IPS DF 6.9 (cell line): ENCODE results near the gene ZSCAN16.

ENCODE experiments used
- DNase-seq: peaks from one replicate; pipeline ENCODE4 v3.0.0-alpha.2; 2013; ENCODE audit warnings: low read depth, low spot score
- H3K27ac ChIP-seq: one replicate; pipeline ENCODE4 v1.5.1; 2013; ENCODE audit warnings: low read length, control low read depth
- H3K27me3 ChIP-seq: 2 replicates; pipeline ENCODE4 v1.6.1; 2013; ENCODE audit warnings: mild to moderate bottlenecking, low read length; ENCODE audit not compliant: control insufficient read depth, insufficient read depth
- H3K36me3 ChIP-seq: 2 replicates; pipeline ENCODE4 v1.6.1; 2013; ENCODE audit warnings: low read length; ENCODE audit not compliant: control insufficient read depth, insufficient read depth
- H3K4me1 ChIP-seq: 2 replicates; pipeline ENCODE4 v1.6.1; 2013; ENCODE audit warnings: low read length; ENCODE audit not compliant: control insufficient read depth, insufficient read depth
- H3K4me3 ChIP-seq: 2 replicates; pipeline ENCODE4 v1.5.1; 2013; ENCODE audit warnings: mild to moderate bottlenecking, low read length
- H3K9me3 ChIP-seq: 2 replicates; pipeline ENCODE4 v1.6.1; 2013; ENCODE audit warnings: low read length, inconsistent platforms; ENCODE audit not compliant: control insufficient read depth, insufficient read depth
- WGBS: extraction: QIAGEN DNeasy Blood & Tissue Kit; methylation state at CpG from one replicate; pipeline ENCODE4 v1.1.7; 2013; ENCODE audit warnings: mixed read lengths, missing lambda C conversion rate; ENCODE audit not compliant: insufficient read length, insufficient coverage; 5-methylcytosine and 5-hydroxymethylcytosine counted together

ZSCAN16 gene

GRCh38 chr6:28142446-28142845, 18.0 kb downstream of the ZSCAN16 start:
- no CpG with 5 or more reads among the region's 4 CpGs for WGBS
- H3K9me3 ChIP-seq, result no peaks in the 10 kb centered on the region
- no peak for DNase-seq
- H3K4me1 ChIP-seq, result no peaks in the 10 kb centered on the region; the same call in 1 of the 2 replicates
- H3K27me3 ChIP-seq, result no peaks in the 10 kb centered on the region
- peak overlapping the region; percentile 97; the same call in 1 of the 2 replicates for H3K4me3 ChIP-seq
- no peak overlapping the region for H3K27ac ChIP-seq
- no peaks in the 10 kb centered on the region; the same call in 1 of the 2 replicates for H3K36me3 ChIP-seq

DNA sequence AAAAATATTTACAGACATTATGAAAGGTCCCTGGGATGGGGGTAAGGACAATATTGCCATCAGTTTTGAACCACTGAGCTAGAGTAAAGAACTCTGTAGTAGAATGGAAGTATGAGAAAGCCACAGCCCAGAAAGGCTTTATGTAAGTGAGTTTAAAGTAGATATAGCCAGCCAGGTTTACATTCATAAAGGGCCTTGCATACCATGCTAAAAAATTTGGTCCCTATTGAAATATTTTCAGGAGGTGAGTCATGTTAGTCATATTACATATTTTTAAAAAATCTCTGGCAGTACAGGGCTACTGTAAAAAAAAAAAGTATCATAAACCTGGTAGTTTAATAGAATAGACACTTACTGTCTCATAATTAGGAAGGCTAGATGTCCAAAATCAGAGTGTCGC, 20.8 kb downstream of the ZSCAN16 start:
- H3K4me1 ChIP-seq, result no peaks in the 10 kb centered on the region
- no peaks in the 10 kb centered on the region for H3K9me3 ChIP-seq
- peaks cover 7% of the 10 kb centered on the region; the same call in 1 of the 2 replicates for H3K36me3 ChIP-seq
- H3K27ac ChIP-seq, result no peak overlapping the region
- no peak for DNase-seq
- no peak overlapping the region for H3K4me3 ChIP-seq
- no CpG with 5 or more reads among the region's 1 CpG for WGBS
- no peaks in the 10 kb centered on the region for H3K27me3 ChIP-seq

- no peaks in the 10 kb centered on the region for H3K4me1 ChIP-seq
- no peak overlapping the region for H3K4me3 ChIP-seq
- DNase-seq, result no peak
- H3K27me3 ChIP-seq, result no peaks in the 10 kb centered on the region
- peaks cover 37% of the 10 kb centered on the region; the same call in 1 of the 2 replicates for H3K36me3 ChIP-seq
- WGBS, result no CpG with 5 or more reads among the region's 2 CpGs
- no peaks in the 10 kb centered on the region for H3K9me3 ChIP-seq
- H3K27ac ChIP-seq, result no peak overlapping the region
Measured at GRCh38 chr6:28152531-28152930, 28.1 kb downstream of the ZSCAN16 start.

DNA sequence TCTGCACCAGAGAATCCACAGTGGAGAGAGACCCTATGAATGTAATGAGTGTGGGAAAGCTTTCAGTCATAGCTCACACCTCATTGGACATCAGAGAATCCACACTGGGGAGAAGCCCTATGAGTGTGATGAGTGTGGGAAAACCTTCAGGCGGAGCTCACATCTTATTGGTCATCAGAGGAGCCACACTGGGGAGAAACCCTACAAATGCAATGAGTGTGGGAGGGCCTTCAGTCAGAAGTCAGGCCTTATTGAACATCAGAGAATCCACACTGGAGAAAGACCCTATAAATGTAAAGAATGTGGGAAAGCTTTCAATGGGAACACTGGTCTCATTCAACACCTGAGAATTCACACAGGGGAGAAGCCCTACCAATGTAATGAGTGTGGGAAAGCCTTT, 29.1 kb downstream of the ZSCAN16 start:
- no peaks in the 10 kb centered on the region for H3K27me3 ChIP-seq
- WGBS, result no CpG with 5 or more reads among the region's 1 CpG
- peaks cover 36% of the 10 kb centered on the region; the same call in 1 of the 2 replicates for H3K36me3 ChIP-seq
- H3K4me1 ChIP-seq, result no peaks in the 10 kb centered on the region
- no peak overlapping the region for H3K27ac ChIP-seq
- H3K4me3 ChIP-seq, result no peak overlapping the region
- DNase-seq, result no peak
- H3K9me3 ChIP-seq, result no peaks in the 10 kb centered on the region

- Histone ChIP-seq H3K36me3 (peaks cover 31% of the 10 kb centered on the region; the same call in 1 of the 2 replicates), H3K4me1 (no peaks in the 10 kb centered on the region), H3K27ac (no peak overlapping the region), H3K9me3 (no peaks in the 10 kb centered on the region), H3K27me3 (no peaks in the 10 kb centered on the region), H3K4me3 (no peak overlapping the region)
- DNase-seq, result no peak
Measured at GRCh38 chr6:28154357-28154756, 29.9 kb downstream of the ZSCAN16 start.

- Histone ChIP-seq H3K9me3 (no peaks in the 10 kb centered on the region), H3K27me3 (no peaks in the 10 kb centered on the region), H3K4me3 (no peak overlapping the region), H3K4me1 (no peaks in the 10 kb centered on the region), H3K36me3 (peaks cover 11% of the 10 kb centered on the region; the same call in 1 of the 2 replicates), H3K27ac (no peak overlapping the region)
- no CpG with 5 or more reads among the region's 3 CpGs for WGBS
- DNase-seq, result no peak
Measured at GRCh38 chr6:28158318-28158717, 33.9 kb downstream of the ZSCAN16 start.

GRCh38 chr6:28159029-28159607, 34.7 kb downstream of the ZSCAN16 start:
- H3K4me1 ChIP-seq, result no peaks in the 10 kb centered on the region
- no peaks in the 10 kb centered on the region for H3K27me3 ChIP-seq
- no peak overlapping the region for H3K27ac ChIP-seq
- no CpG with 5 or more reads among the region's 4 CpGs for WGBS
- H3K9me3 ChIP-seq, result no peaks in the 10 kb centered on the region
- no peak overlapping the region for H3K4me3 ChIP-seq
- no peak for DNase-seq
- H3K36me3 ChIP-seq, result peaks cover 3% of the 10 kb centered on the region; the same call in 1 of the 2 replicates

DNA sequence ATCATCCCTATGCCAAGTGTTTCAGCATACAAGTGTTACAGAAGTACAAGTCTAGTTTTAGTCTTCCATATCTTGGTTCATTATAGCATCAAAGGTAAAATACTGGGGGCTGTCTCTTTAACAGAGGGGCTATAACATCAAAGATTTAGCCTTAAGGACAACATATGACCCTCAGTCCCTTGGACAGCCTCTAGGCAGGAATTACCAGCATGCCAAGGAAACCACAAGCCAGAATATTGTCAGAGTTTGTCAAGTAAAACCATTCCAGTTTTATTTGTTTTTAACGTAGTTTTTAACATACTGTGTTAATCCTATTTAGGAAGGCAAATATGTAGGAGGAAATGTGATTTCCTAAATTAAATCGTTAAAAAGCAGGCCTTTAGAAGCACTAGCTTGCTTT, 35.8 kb downstream of the ZSCAN16 start:
- no peaks in the 10 kb centered on the region for H3K9me3 ChIP-seq
- H3K27me3 ChIP-seq, result no peaks in the 10 kb centered on the region
- no peak overlapping the region for H3K4me3 ChIP-seq
- H3K36me3 ChIP-seq, result no peaks in the 10 kb centered on the region
- no peak overlapping the region for H3K27ac ChIP-seq
- no CpG with 5 or more reads among the region's 2 CpGs for WGBS
- DNase-seq, result no peak
- H3K4me1 ChIP-seq, result no peaks in the 10 kb centered on the region

DNA sequence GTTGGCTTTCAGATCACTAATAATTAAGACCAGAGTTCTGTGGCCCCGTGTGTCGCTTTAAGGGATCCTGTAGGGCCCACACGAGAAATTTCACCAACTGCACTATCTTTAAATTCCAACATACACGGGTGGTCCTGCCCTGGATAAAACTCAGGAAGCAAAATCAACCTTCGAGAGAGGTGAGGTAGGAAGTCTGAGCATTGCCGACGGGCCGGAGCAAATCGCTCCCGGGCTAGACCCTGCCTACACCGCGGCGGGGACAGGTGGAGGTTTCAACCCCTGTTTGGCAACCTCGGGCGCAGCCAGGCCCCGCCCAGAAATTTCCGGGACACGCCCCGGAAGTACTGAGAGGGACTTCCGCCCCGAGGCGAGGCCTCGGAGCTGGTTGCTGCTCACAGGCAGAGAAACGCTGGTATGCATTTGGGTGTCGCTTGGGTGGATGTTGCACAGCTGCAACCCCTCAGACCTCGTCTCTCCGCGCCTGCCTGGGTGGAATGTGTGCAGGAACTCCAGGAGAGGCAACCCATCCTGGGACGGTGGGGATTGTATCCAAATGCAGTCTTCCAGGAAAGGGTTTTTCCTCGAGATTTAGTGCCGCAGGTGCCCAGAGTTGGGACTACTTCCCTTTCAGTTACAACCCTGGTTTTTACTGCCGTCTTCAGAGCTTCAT, 37.1 kb downstream of the ZSCAN16 start:
- peak overlapping the region; percentile 85; the same call in 1 of the 2 replicates for H3K4me3 ChIP-seq
- H3K4me1 ChIP-seq, result no peaks in the 10 kb centered on the region
- no peaks in the 10 kb centered on the region for H3K9me3 ChIP-seq
- no peak overlapping the region for H3K27ac ChIP-seq
- peak; percentile 68 for DNase-seq
- WGBS, result no CpG with 5 or more reads among the region's 32 CpGs
- no peaks in the 10 kb centered on the region for H3K27me3 ChIP-seq
- no peaks in the 10 kb centered on the region for H3K36me3 ChIP-seq

DNA sequence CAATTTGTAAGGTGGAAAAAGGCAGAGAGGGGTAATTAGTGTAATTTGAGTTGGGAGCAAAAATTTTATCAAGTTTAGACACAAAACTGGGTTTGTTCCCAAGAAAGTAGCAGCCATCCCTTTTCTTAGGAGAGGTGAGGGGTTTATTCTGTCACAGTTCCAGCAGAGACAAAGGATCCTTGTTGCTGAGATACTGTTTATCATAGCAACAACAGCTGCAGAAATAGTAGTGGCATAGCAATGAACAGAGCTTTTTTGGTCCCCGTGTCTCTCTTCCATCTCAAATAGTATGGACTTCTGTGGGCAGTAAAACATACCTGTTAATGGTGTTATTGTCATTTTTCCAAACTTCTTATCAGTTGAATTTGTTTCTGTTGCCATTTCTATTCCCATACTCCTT, 41.2 kb downstream of the ZSCAN16 start:
- H3K27me3 ChIP-seq, result no peaks in the 10 kb centered on the region
- no CpG with 5 or more reads among the region's 1 CpG for WGBS
- no peaks in the 10 kb centered on the region for H3K9me3 ChIP-seq
- H3K4me1 ChIP-seq, result no peaks in the 10 kb centered on the region
- no peak overlapping the region for H3K27ac ChIP-seq
- no peaks in the 10 kb centered on the region for H3K36me3 ChIP-seq
- no peak overlapping the region for H3K4me3 ChIP-seq
- DNase-seq, result no peak

- no peaks in the 10 kb centered on the region for H3K27me3 ChIP-seq
- H3K4me3 ChIP-seq, result no peak overlapping the region
- WGBS, result no CpG with 5 or more reads among the region's 4 CpGs
- DNase-seq, result no peak
- H3K27ac ChIP-seq, result no peak overlapping the region
- H3K9me3 ChIP-seq, result no peaks in the 10 kb centered on the region
- H3K36me3 ChIP-seq, result no peaks in the 10 kb centered on the region
- H3K4me1 ChIP-seq, result no peaks in the 10 kb centered on the region
Measured at GRCh38 chr6:28167068-28167467, 42.7 kb downstream of the ZSCAN16 start.
